GM19328 (cell line): ENCODE measurements around the gene PPP2R5A.
"Not testable (repeated sequence)": the region's sequence is repeated elsewhere in the genome, so short reads cannot be mapped to it uniquely, and the experiment has no call there.

ENCODE experiments used
- ATAC-seq: cut with Tn5 transposase; IDR thresholded peaks from one replicate; pipeline ENCODE4 v1.9.1; 2021; ENCODE audit warnings: mild to moderate bottlenecking, moderate library complexity; ENCODE audit not compliant: unreplicated experiment

The PPP2R5A gene

GRCh38 chr1:212294983-212295382, 9.8 kb downstream of the PPP2R5A start:
- no peak for ATAC-seq

DNA sequence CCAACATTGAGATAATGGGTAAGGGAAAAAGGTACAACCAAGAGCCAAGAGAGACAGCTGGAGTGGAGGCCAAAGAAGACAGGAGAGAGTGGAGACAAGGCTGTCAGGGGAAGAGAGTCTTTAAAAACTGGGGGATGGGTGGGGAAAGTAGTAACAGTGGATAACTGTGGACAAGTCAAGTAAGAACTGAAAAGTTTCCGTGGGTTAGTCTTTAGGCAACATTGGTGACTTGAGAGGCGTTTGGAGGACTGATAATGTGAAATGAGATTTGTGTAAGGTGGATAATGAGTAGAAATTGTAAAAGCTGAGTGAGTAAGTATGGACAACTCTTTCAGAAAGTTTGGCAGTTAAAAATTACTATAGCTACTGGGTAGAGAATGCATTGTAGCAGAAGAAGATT, 10.4 kb downstream of the PPP2R5A start:
- ATAC-seq = no peak

DNA sequence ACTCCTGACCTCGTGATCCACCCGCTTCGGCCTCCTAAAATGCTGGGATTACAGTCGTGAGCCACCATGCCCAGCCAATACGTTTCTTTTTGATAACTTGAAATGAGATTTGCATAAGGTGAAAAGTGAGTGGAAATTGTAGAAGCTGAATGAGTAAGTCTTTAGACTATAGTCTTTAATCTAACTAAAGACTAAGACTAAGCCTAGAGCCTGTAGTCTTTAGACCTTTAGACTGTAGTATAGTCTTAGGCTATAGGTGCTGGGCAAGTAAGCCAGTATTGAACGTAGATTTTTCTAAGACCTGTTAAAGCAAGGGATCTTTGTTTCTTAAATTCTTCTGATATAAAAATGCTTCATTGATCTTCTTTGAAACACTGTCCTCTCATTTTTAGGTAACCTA, 12.1 kb downstream of the PPP2R5A start:
- ATAC-seq = no peak

DNA sequence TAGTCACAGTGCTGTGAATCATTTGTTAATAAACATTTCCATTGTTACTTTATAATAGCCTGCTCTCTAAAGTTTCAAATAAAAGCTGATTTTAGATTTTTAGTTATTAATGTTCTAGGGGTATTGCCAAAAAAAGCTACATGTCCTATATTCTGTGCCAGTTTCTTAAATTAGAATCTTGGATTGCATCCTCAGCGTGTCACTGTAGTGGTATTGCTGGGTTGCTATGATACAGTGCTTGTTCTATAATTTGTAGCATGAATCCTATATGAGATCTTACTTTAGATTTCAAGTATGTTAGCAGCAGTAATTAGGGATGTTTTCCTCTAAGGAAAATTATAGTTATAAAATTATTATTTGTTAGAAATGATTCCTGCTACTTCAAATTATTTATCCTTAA, 16.4 kb downstream of the PPP2R5A start:
- no peak for ATAC-seq

DNA sequence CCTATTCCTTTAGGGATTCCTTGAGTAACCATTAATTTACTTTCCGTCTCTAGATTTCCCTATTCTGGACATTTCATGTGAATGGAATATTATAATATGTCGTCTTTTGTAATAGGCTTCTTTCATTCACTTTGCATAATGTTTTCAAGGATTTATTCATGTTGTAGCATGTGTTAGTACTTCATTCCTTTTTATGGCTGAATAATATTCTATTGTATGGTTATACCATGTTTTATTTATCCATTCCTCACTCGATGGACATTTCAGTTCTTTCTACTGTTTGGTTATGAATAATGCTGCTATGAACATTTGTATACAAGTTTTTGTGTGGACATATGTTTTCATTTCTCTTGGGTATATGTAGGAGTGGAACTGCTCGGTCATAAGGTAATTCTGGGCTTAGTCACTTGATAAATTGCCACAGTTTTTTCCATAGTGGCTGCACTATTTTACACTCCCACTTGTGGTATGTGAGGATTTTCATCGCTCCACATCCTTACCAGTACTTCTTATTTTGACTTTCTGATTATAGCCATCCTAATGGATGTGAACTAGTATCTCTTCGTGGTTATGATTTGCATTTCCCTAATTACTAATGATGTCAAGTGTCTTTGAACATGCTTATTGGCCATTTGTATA, 17.7 kb downstream of the PPP2R5A start:
- ATAC-seq = no peak

- ATAC-seq = no peak
Measured at GRCh38 chr1:212305342-212305741, 20.1 kb downstream of the PPP2R5A start.

- not testable (repeated sequence) for ATAC-seq
Measured at GRCh38 chr1:212305984-212306452, 20.8 kb downstream of the PPP2R5A start.

- no peak for ATAC-seq
Measured at GRCh38 chr1:212309967-212310366, 24.8 kb downstream of the PPP2R5A start.

DNA sequence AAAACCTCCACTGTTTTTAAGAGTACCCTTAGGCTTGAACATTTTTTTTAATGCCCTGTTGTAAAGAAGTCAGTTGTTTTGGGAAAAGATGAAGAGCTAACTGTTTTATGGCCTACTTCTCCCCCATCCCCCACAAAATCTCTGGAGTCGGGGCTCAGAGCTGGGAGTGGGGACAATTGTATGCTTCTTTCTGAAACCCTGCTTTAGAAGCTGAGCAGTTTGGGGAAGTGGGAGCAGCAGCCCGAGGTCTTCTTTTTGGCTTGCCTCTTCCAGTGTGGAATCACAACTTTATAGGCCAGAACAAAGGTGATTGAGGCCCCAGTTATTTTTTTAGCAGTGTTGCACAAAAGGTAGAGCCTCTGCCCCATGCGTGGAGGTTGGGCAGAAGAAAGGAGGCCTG, 25.2 kb downstream of the PPP2R5A start:
- no peak for ATAC-seq

DNA sequence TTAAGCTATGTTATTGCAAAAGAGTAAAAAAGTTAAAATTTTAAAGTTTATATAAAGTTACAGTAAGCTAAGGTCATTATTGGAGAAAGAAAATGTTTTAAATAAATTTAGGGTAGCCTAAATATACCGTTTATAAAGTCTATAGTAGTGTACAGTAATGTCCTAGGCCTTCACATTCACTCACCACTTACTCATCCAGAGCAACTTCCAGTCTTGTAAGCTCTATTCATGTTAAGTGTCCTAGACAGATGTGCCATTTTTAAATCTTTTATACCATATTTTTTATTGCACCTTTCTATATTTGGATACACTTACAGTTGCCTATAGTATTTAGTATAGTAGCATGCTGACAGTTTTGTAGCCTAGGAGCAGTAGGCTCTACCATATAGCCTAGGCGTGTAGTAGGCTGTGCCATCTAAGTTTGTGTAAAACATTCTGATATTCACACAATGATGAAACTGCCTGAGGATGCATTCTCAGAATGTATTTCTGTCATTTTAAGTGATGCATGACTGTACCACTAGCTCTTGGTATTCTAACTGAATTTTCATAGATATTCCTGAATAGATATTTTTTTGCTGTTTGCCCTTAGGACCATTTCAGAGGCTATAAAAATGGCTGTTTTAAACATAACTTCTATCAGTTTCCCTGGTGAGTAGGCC, 26.8 kb downstream of the PPP2R5A start:
- no peak for ATAC-seq

DNA sequence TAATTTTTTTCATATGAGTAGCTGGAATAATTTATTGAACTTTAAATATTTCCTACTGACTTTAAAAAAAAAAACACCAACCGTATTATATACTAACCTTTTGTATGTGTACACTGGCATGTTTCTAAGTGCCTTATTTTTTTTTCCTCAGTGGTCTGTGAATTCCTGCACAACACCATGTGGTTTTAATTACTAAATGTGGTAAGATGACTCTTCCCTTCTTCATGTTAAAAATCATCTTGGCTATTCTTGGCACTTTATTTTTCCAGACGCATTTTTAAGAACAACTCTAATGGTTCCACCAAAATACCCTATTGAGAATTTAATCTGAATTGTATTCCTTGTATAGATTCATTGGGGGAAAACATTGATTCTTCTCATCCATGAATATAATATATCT, 28.4 kb downstream of the PPP2R5A start:
- no peak for ATAC-seq

DNA sequence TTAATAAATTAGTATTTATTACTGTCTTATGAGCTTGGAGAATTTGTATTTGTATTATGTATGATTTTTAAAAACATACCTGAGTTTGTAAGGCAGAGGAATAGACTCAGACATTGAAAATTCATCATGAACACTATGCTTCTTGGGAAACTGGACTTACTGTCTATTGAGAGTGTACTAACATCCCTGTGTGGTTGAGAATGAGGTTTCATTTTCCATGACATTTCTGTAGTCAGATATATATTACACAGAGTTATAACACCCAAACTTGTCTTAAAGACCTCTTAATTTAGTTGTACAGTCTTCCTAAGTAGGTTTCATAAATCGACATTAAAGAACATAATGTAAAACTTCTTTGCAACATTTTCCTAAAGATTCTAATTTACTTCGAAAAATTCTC, 30.0 kb downstream of the PPP2R5A start:
- ATAC-seq = no peak

GRCh38 chr1:212315907-212316306, 30.7 kb downstream of the PPP2R5A start:
- no peak for ATAC-seq

DNA sequence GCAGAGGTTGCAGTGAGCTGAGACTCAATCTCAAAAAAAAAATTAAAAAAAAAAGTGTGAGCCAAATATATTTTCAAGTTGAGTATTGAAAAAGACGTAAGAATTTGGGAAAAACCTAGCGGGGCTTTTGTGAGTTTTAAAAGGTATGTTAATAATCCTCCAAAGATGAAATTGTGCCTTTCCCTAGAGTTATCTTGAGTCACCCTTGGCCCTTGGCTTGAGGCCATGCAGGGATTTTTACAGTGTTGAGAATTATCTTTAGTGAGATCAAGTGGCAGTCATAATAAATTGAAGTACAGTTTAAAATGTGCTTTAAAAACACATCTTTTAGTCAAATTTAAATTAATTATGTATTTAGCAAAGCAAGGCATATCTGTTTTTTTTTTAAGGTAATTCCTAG, 32.7 kb downstream of the PPP2R5A start:
- ATAC-seq = no peak

DNA sequence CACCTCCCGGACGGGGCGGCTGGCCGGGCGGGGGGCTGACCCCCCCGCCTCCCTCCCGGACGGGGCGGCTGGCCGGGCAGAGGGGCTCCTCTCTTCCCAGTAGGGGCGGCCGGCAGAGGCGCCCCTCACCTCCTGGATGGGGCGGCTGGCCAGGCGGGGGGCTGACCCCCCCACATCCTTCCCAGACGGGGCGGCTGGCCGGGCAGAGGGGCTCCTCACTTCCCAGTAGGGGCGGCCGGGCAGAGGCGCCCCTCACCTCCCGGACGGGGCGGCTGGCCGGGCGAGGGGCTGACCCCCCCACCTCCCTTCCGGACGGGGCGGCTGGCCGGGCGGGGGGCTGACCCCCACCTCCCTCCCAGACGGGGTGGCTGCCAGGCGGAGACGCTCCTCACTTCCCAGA, 35.8 kb downstream of the PPP2R5A start:
- not testable (repeated sequence) for ATAC-seq

GRCh38 chr1:212323066-212323465, 37.9 kb downstream of the PPP2R5A start:
- ATAC-seq = no peak

DNA sequence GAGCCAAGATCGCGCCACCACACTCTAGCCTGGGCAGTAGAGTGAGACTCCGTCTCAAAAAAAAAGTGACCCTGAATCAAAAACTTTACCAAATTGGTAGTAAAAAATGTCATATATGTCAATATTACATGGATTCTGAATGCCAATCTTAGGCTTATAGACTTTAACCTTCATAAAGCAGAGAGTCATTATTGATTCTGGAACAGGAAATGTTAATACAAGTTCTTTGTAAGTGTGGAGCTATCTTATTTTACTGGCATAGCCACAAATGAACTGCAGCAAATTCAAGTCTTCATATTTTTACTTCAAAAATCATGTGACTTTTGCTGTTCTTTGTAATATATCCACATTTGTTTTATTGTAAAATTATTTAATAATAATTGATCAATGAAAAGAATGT, 41.3 kb downstream of the PPP2R5A start:
- ATAC-seq = no peak

DNA sequence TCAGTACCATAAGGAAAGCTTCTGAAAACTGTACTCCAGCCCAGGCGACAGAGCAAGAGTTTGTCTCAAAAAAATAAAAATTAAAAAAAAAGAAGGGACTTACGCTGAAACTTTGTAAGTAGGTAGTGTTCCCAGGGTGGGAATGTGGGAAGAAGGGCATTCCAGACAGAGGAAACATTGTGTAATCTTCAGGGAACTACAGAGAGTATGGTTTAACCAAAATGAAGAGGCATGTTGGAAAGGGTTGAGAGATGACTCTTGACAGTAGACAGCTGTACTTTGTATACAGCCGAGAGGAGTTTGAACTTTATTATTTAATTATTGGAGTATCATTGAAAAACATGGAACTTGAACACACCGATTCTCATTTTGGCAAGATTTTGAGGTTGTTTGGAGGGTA, 43.0 kb downstream of the PPP2R5A start:
- ATAC-seq = no peak

- no peak for ATAC-seq
Measured at GRCh38 chr1:212329105-212329504, 43.9 kb downstream of the PPP2R5A start.

DNA sequence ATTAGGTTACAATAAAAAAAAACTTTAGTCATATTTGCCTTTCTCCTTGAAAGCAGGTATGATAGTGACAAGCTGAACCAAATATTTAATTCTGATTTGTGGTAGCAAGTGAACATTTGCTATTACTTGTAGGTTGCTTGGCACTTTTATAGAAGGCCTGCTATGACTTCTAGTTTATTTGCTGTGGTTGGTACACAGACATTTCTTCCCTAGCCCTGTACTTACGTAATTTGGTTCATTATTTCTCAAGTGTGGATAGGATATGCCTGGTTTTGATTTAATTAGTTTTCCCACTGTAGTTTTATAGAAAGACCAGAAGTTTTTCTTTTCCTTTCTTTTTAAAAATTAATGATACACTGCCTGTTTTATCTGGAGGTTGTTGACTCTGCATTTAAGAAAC, 55.9 kb downstream of the PPP2R5A start:
- ATAC-seq = no peak

GRCh38 chr1:212344905-212345304, 59.7 kb downstream of the PPP2R5A start:
- ATAC-seq = no peak

DNA sequence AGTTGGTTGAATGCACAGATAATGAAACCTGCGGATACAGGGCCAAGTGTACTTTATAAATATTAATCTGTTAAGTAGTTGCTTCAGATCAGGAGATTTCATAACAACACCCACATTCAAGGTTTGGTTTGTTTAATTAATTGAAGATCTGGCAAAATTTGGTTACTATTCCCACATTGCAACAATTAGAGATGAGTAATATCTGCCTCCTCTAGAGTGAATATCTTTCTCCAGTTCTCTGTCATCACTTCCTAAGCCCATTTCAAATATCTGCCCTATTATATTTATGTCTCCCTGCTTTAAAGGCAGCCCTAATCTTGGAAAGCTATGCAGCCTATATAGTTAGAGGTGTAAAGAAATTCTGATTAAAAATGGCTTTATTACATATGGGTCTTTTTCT, 61.4 kb downstream of the PPP2R5A start:
- ATAC-seq = no peak
